ENCODE measurements around the gene TNFSF13.

Gene TNFSF13

GRCh38 chr17:7575481-7575883, 16.9 kb downstream of the TNFSF13 start:
- no peak for DNase-seq (ENCODE audit: low spot score)

GRCh38 chr17:7575959-7576358, 17.4 kb downstream of the TNFSF13 start:
- no peak for DNase-seq (ENCODE audit: low spot score)

- DNase-seq (ENCODE audit: low spot score): no peak
These were observed 17.9 kb downstream of the TNFSF13 start for GRCh38 chr17:7576432-7576937.

GRCh38 chr17:7577327-7578199, 19.0 kb downstream of the TNFSF13 start:
- no peak for DNase-seq (ENCODE audit: low spot score)

GRCh38 chr17:7579001-7579833, 20.7 kb downstream of the TNFSF13 start, which contains the start of gene CD68:
TSS of gene CD68 (plus strand) at chr17:7579638. CDS start at chr17:7579678, 40 bp downstream.
- DNase-seq (ENCODE audit: low spot score): peak; percentile 94

- no peak for DNase-seq (ENCODE audit: low spot score)
These were observed 21.5 kb downstream of the TNFSF13 start for GRCh38 chr17:7579834-7580603.

GRCh38 chr17:7580604-7581575, 22.3 kb downstream of the TNFSF13 start:
- no peak for DNase-seq (ENCODE audit: low spot score)

GRCh38 chr17:7582396-7583252, 24.1 kb downstream of the TNFSF13 start:
- no peak for DNase-seq (ENCODE audit: low spot score)

GRCh38 chr17:7583253-7584109, 24.9 kb downstream of the TNFSF13 start, which contains the start of gene MPDU1:
TSS of gene MPDU1 (plus strand) at chr17:7583852. CDS start at chr17:7583863, 11 bp downstream.
- peak; percentile 94 for DNase-seq (ENCODE audit: low spot score)

GRCh38 chr17:7586673-7587419, 28.3 kb downstream of the TNFSF13 start:
- DNase-seq (ENCODE audit: low spot score): no peak

- DNase-seq (ENCODE audit: low spot score): peak; percentile 94
These were observed 29.0 kb downstream of the TNFSF13 start for GRCh38 chr17:7587420-7588151.

GRCh38 chr17:7588553-7589203, 30.1 kb downstream of the TNFSF13 start:
- DNase-seq (ENCODE audit: low spot score): no peak

- peak; percentile 89 for DNase-seq (ENCODE audit: low spot score)
These were observed 30.8 kb downstream of the TNFSF13 start for GRCh38 chr17:7589204-7589868.

GRCh38 chr17:7589891-7590691, 31.5 kb downstream of the TNFSF13 start, which contains the start of gene SOX15:
TSS of gene SOX15 (minus strand) at chr17:7590094. CDS start at chr17:7589676, 418 bp downstream.
- DNase-seq (ENCODE audit: low spot score): peak; percentile 55

GRCh38 chr17:7590743-7591142, 32.2 kb downstream of the TNFSF13 start:
- DNase-seq (ENCODE audit: low spot score): peak; percentile 79

All from hepatic stellate cell (primary cell).